ENCODE measurements around the gene ADGRE2.

GRCh38 chr19:14767466-14767971 lies 10.8 kb downstream of the ADGRE2 start:
- TF ChIP-seq CTCF (IDR thresholded peaks at IDR 0.05; ENCODE audit: borderline replicate concordance, extremely low read depth, low read length, poor library complexity, severe bottlenecking), result no peak
- TF ChIP-seq EZH2 (IDR thresholded peaks at IDR 0.05; ENCODE audit: borderline replicate concordance, low read depth, low read length, severe bottlenecking), result no peak
